Gastrocnemius medialis (tissue), 4 donors: Measurements from ENCODE around the gene NAPSA. TPM values are rescaled to one million over a fixed set of nuclear protein-coding genes. Genes with fewer than 3 reads are reported as not detected.

Source experiments
- ATAC-seq, 2 donors: fragments of 150-250 bp; one replicate each; pipeline ENCODE4 v1.9.1; 2016
- DNase-seq, 2 donors: peaks; one replicate each; pipeline ENCODE4 v3.0.0-alpha.2; 2019
- H3K27ac ChIP-seq, 4 donors: fragments of 200-600 bp; sonication (generic); 1 replicate in 1 of 4; 2 replicates in 3 of 4; pipeline ENCODE4 v1.5.1; 2016 to 2018; ENCODE audit warnings: mild to moderate bottlenecking in 2 of 4, moderate library complexity in 1 of 4
- H3K27me3 ChIP-seq, 3 donors: fragments of 200-600 bp; sonication (generic) in 2 of 3; 1 replicate in 1 of 3; 2 replicates in 2 of 3; pipeline versions ENCODE4 v1.5.1 to v1.6.0; 2016 to 2019; ENCODE audit warnings: mild to moderate bottlenecking in 1 of 3, moderate library complexity in 1 of 3
- H3K36me3 ChIP-seq, 2 donors: fragments of 200-600 bp; sonication (generic) in 1 of 2; one replicate each; pipeline ENCODE4 v1.5.1; 2017 to 2018
- H3K4me1 ChIP-seq, 2 donors: fragments of 200-600 bp; sonication (generic) in 1 of 2; one replicate each; pipeline ENCODE4 v1.5.1; 2016 to 2017; ENCODE audit warnings: mild to moderate bottlenecking in 2 of 2
- H3K4me3 ChIP-seq, 4 donors: fragments of 200-600 bp; sonication (generic) in 3 of 4; 1 replicate in 1 of 4; 2 replicates in 3 of 4; pipeline ENCODE4 v1.5.1; 2016 to 2019; ENCODE audit warnings: mild to moderate bottlenecking in 2 of 4
- H3K9me3 ChIP-seq, 3 donors: fragments of 200-600 bp; sonication (generic) in 2 of 3; 1 replicate in 1 of 3; 2 replicates in 2 of 3; pipeline ENCODE4 v1.5.1; 2016 to 2019
- CTCF ChIP-seq, 5 experiments: fragments of 450-650 bp in 3 of 5; fragments of 200-600 bp in 2 of 5; sonication (generic) in 2 of 5; IDR thresholded peaks in 4 of 5; conservative IDR thresholded peaks in 1 of 5; 1 replicate in 4 of 5; 2 replicates in 1 of 5; pipeline ENCODE4 v1.5.1; 2016 to 2019; ENCODE audit warnings: antibody characterized with exemption in 5 of 5, mild to moderate bottlenecking in 3 of 5, moderate library complexity in 3 of 5
- POLR2A ChIP-seq, 2 donors: fragments of 450-650 bp; IDR thresholded peaks; one replicate each; pipeline ENCODE4 v1.6.1; 2017; ENCODE audit warnings: antibody characterized with exemption in 2 of 2, mild to moderate bottlenecking in 2 of 2, moderate library complexity in 2 of 2
- in situ Hi-C, 4 donors: fragments of 200-750 bp; cut with MboI; loops; one replicate each; pipeline versions ENCODE4 v1.15.0 to v1.8.0; 2017; ENCODE audit warnings: low sequenced_read_pairs in 4 of 4
- intact Hi-C: fragments of 100-400 bp; cut with DNase I; formaldehyde crosslinking; loops from one replicate; pipeline ENCODE4 v1.15.1; 2023; ENCODE audit warnings: low total_unique reads
- total RNA-seq, 4 donors: library from RNA; depleted of rRNA; stranded (reverse); fragments of >200 nt; gene quantifications; one replicate each; pipeline versions ENCODE4 v1.1.0 to v1.2.3, GENCODE V29; 2016

NAPSA gene
- total RNA-seq, 4 donors from 2014 or later = 0.09 TPM; not detected in 3

GRCh38 chr19:50333235-50333736 lies 32.2 kb downstream of the NAPSA start:
- DNase-seq (peak; percentile 87 to 90), ATAC-seq (peak; percentile 67 to 70)
- peak overlapping the region; percentile 77 to 84 (median 82) for H3K27ac ChIP-seq
- peak overlapping the region; percentile 50 to 65 (median 60) for H3K4me3 ChIP-seq
- peaks cover 0 to 11% (median 8%) of the 10 kb centered on the region in 3 donors for H3K27me3 ChIP-seq
- H3K4me1 ChIP-seq = peaks cover 29 to 33% of the 10 kb centered on the region in 2 donors
- H3K36me3 ChIP-seq = no peaks in the 10 kb centered on the region
- no peaks in the 10 kb centered on the region for H3K9me3 ChIP-seq
- in situ Hi-C loops (no loop called here), intact Hi-C loops (loop anchor here (2.0 to 5.0 kb wide), 2 partner anchors 49 to 128 kb away; partner anchors contain the start of gene POLD1)
- no peak for TF ChIP-seq CTCF (IDR thresholded peaks at IDR 0.05 in 4 of 5, conservative IDR thresholded peaks at IDR 0.05 in 1 of 5)
- no peak for TF ChIP-seq POLR2A (IDR thresholded peaks at IDR 0.05)

- TF ChIP-seq CTCF (IDR thresholded peaks at IDR 0.05 in 4 of 5, conservative IDR thresholded peaks at IDR 0.05 in 1 of 5) (no peak), POLR2A (IDR thresholded peaks at IDR 0.05) (no peak)
- intact Hi-C loops (loop anchor here (2.0 to 5.0 kb wide), 2 partner anchors 50 to 128 kb away; partner anchors contain the start of gene POLD1), in situ Hi-C loops (no loop called here)
- peak in 1 of 2 donors; percentile 13 for DNase-seq
- Histone ChIP-seq H3K9me3 (no peaks in the 10 kb centered on the region), H3K36me3 (no peaks in the 10 kb centered on the region), H3K27me3 (peaks cover 5 to 14% (median 11%) of the 10 kb centered on the region in 3 donors), H3K4me1 (peaks cover 29 to 33% of the 10 kb centered on the region in 2 donors), H3K4me3 (peak overlapping the region; percentile 50 to 65 (median 60)), H3K27ac (peak overlapping the region; percentile 77 to 84 (median 82))
- no peak for ATAC-seq
Measured at GRCh38 chr19:50332244-50333038, 33.0 kb downstream of the NAPSA start.

GRCh38 chr19:50331994-50332243 lies 33.5 kb downstream of the NAPSA start:
- peak overlapping the region; percentile 30 to 83 (median 59) for H3K27ac ChIP-seq
- in situ Hi-C loops (no loop called here), intact Hi-C loops (loop anchor here (2.0 to 5.0 kb wide), 2 partner anchors 50 to 127 kb away; partner anchors contain the start of gene POLD1)
- no peaks in the 10 kb centered on the region for H3K36me3 ChIP-seq
- H3K27me3 ChIP-seq = peaks cover 10 to 19% (median 14%) of the 10 kb centered on the region in 3 donors
- DNase-seq = peak in 1 of 2 donors; percentile 6
- ATAC-seq = no peak
- TF ChIP-seq CTCF (IDR thresholded peaks at IDR 0.05 in 4 of 5, conservative IDR thresholded peaks at IDR 0.05 in 1 of 5) (no peak), POLR2A (IDR thresholded peaks at IDR 0.05) (no peak)
- H3K4me1 ChIP-seq = peaks cover 29 to 33% of the 10 kb centered on the region in 2 donors
- H3K4me3 ChIP-seq = peak overlapping the region in 1 of 4 donors; percentile 65
- no peaks in the 10 kb centered on the region for H3K9me3 ChIP-seq

GRCh38 chr19:50331221-50331993 lies 34.0 kb downstream of the NAPSA start:
- DNase-seq = no peak
- peaks cover 30 to 39% of the 10 kb centered on the region in 2 donors for H3K4me1 ChIP-seq
- in situ Hi-C loops = no loop called here
- TF ChIP-seq POLR2A (IDR thresholded peaks at IDR 0.05) (no peak), CTCF (IDR thresholded peaks at IDR 0.05 in 4 of 5, conservative IDR thresholded peaks at IDR 0.05 in 1 of 5) (no peak)
- H3K27ac ChIP-seq = peak overlapping the region; percentile 41 to 88 (median 81)
- H3K36me3 ChIP-seq = no peaks in the 10 kb centered on the region
- peak overlapping the region; percentile 50 to 65 (median 56) for H3K4me3 ChIP-seq
- H3K27me3 ChIP-seq = peaks cover 15 to 24% (median 20%) of the 10 kb centered on the region in 3 donors
- H3K9me3 ChIP-seq = no peaks in the 10 kb centered on the region
- no peak for ATAC-seq
- intact Hi-C loops = loop anchor here (5.0 kb wide), 1 partner anchor 51 kb away; the partner anchor contains the start of gene POLD1
